ENCODE measurements around the gene GPRASP2. TPM values are rescaled to one million over a fixed set of nuclear protein-coding genes. Genes with fewer than 3 reads are reported as not detected.
A peak's percentile ranks its signal among the peaks of the same experiment; 100 is the strongest.

Gene GPRASP2
- total RNA-seq, 1 experiment from 2014 or later, result 17.1 TPM

DNA sequence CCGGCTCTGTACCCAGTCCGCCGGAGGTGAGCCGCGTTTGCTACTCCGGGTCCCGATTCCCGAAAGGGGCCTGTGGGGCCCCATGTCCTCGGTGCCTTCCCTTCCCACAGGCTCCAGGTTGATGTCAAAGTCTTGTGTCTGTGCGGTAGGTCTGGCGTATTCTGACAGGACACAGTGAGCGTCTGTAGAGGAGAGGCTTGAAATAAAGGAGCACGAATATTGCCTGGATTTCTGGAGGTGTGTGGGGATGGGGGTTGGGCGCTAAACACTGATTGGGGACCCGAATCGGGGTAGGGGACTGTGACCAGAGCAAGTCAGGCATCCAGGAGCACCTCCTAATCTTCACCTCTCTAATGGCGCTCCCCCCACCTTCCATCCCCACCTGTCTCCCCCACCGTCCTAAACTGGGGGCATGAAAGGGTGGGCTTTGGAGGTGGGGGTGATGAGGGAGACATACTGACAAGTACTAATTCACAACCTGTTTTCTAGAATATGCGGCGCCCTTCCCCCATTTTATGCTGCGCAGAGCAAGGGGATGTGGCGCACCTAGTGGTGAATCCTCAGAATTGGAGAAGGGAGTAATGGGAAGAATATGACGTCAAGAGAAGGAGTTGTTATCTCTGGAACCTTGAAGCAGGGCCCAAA is 855 bp downstream of the GPRASP2 start:
- Histone ChIP-seq H3K27ac (ENCODE audit: low read length) (no peak overlapping the region), H3K9me2 (replicated peaks; ENCODE audit: low read length) (no peaks in the 10 kb centered on the region), H3F3A (ENCODE audit: low read length, unreplicated experiment) (no peaks in the 10 kb centered on the region), H3K27me3 (ENCODE audit: low read length) (no peaks in the 10 kb centered on the region), H3K9me3 (ENCODE audit: low read length) (no peaks in the 10 kb centered on the region), H3K4me2 (ENCODE audit: low read length) (peak overlapping the region; percentile 92), H3K36me3 (ENCODE audit: low read depth, low read length) (no peaks in the 10 kb centered on the region), H3K4me1 (ENCODE audit: insufficient read depth, low read length) (no peaks in the 10 kb centered on the region), H3K4me3 (ENCODE audit: low read length) (peak overlapping the region; percentile 84), H4K20me1 (ENCODE audit: low read length) (no peaks in the 10 kb centered on the region), H3K9ac (ENCODE audit: low read length) (peak overlapping the region; percentile 68), H2AFZ (ENCODE audit: low read length) (peak overlapping the region; percentile 98), H3K79me2 (ENCODE audit: low read length) (no peaks in the 10 kb centered on the region)
- CTCF ChIA-PET, result no interaction called here
- TSS peak; percentile 42 for BruUV-seq (replicated peaks)
- peak; percentile 67 for ATAC-seq
- TF ChIP-seq, protein P1, sequence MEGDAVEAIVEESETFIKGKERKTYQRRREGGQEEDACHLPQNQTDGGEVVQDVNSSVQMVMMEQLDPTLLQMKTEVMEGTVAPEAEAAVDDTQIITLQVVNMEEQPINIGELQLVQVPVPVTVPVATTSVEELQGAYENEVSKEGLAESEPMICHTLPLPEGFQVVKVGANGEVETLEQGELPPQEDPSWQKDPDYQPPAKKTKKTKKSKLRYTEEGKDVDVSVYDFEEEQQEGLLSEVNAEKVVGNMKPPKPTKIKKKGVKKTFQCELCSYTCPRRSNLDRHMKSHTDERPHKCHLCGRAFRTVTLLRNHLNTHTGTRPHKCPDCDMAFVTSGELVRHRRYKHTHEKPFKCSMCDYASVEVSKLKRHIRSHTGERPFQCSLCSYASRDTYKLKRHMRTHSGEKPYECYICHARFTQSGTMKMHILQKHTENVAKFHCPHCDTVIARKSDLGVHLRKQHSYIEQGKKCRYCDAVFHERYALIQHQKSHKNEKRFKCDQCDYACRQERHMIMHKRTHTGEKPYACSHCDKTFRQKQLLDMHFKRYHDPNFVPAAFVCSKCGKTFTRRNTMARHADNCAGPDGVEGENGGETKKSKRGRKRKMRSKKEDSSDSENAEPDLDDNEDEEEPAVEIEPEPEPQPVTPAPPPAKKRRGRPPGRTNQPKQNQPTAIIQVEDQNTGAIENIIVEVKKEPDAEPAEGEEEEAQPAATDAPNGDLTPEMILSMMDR (conservative IDR thresholded peaks at IDR 0.05; ENCODE audit: low read depth, low read length), result peak; percentile 68
- no peak for TF ChIP-seq EZH2 (IDR thresholded peaks at IDR 0.05; ENCODE audit: low read length, unreplicated experiment)
- POLR2A ChIA-PET (ENCODE audit: unreplicated experiment), result no interaction called here
- intact Hi-C loops (cut with micrococcal nuclease), result loop anchor here (2.0 to 5.0 kb wide), 2 partner anchors 114 to 911 kb away; partner anchors contain the start of gene ARMCX5
- peak; percentile 66 for DNase-seq

DNA sequence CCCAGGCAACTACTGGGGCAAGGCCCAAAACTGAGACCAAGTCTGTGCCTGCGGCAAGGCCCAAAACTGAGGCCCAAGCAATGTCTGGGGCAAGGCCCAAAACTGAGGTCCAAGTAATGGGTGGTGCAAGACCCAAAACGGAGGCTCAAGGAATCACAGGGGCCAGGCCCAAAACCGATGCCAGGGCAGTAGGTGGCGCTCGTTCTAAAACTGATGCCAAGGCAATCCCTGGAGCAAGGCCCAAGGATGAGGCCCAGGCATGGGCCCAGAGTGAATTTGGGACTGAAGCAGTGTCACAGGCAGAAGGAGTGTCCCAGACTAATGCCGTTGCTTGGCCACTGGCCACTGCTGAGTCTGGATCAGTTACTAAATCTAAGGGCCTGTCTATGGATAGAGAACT is 2.7 kb downstream of the GPRASP2 start:
- H3K36me3 ChIP-seq (ENCODE audit: low read depth, low read length), result no peaks in the 10 kb centered on the region
- no peaks in the 10 kb centered on the region for H3K79me2 ChIP-seq (ENCODE audit: low read length)
- CTCF ChIA-PET, result no interaction called here
- no peak overlapping the region for H3K4me2 ChIP-seq (ENCODE audit: low read length)
- ATAC-seq, result no peak
- H3K27ac ChIP-seq (ENCODE audit: low read length), result no peak overlapping the region
- DNase-seq, result no peak
- H3F3A ChIP-seq (ENCODE audit: low read length, unreplicated experiment), result no peaks in the 10 kb centered on the region
- no peaks in the 10 kb centered on the region for H4K20me1 ChIP-seq (ENCODE audit: low read length)
- no peak overlapping the region for H2AFZ ChIP-seq (ENCODE audit: low read length)
- intact Hi-C loops (cut with micrococcal nuclease), result loop anchor here (5.0 kb wide), 1 partner anchor 913 kb away; no protein-coding TSS in a partner anchor
- H3K4me3 ChIP-seq (ENCODE audit: low read length), result no peak overlapping the region
- TF ChIP-seq, protein P1 (conservative IDR thresholded peaks at IDR 0.05; ENCODE audit: low read depth, low read length), result no peak
- TF ChIP-seq EZH2 (IDR thresholded peaks at IDR 0.05; ENCODE audit: low read length, unreplicated experiment), result no peak
- TF ChIP-seq EZH2phosphoT487 (IDR thresholded peaks at IDR 0.05; ENCODE audit: borderline replicate concordance, low read length), result no peak
- no peaks in the 10 kb centered on the region for H3K9me3 ChIP-seq (ENCODE audit: low read length)
- POLR2A ChIA-PET (ENCODE audit: unreplicated experiment), result no interaction called here
- no peak overlapping the region for H3K9ac ChIP-seq (ENCODE audit: low read length)
- BruUV-seq (replicated peaks), result no TSS peak
- H3K27me3 ChIP-seq (ENCODE audit: low read length), result no peaks in the 10 kb centered on the region
- no peaks in the 10 kb centered on the region for H3K9me2 ChIP-seq (replicated peaks; ENCODE audit: low read length)
- H3K4me1 ChIP-seq (ENCODE audit: insufficient read depth, low read length), result no peaks in the 10 kb centered on the region

DNA sequence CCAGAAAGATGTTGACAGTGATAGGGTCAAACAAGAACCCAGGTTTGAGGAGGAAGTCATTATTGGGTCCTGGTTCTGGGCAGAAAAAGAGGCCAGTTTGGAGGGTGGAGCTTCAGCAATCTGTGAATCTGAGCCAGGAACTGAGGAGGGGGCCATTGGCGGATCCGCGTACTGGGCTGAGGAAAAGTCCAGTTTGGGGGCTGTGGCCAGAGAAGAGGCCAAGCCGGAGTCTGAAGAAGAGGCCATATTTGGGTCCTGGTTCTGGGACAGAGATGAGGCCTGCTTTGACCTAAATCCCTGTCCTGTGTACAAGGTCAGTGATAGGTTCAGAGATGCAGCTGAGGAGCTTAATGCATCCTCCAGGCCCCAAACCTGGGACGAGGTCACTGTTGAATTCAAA is 3.7 kb downstream of the GPRASP2 start:
- Histone ChIP-seq H3K4me1 (ENCODE audit: insufficient read depth, low read length) (no peaks in the 10 kb centered on the region), H3K36me3 (ENCODE audit: low read depth, low read length) (no peaks in the 10 kb centered on the region), H3K9me2 (replicated peaks; ENCODE audit: low read length) (no peaks in the 10 kb centered on the region), H3K79me2 (ENCODE audit: low read length) (no peaks in the 10 kb centered on the region), H3F3A (ENCODE audit: low read length, unreplicated experiment) (no peaks in the 10 kb centered on the region), H3K27ac (ENCODE audit: low read length) (no peak overlapping the region), H3K4me3 (ENCODE audit: low read length) (no peak overlapping the region), H3K9me3 (ENCODE audit: low read length) (no peaks in the 10 kb centered on the region), H3K4me2 (ENCODE audit: low read length) (no peak overlapping the region), H4K20me1 (ENCODE audit: low read length) (no peaks in the 10 kb centered on the region), H3K27me3 (ENCODE audit: low read length) (no peaks in the 10 kb centered on the region), H2AFZ (ENCODE audit: low read length) (no peak overlapping the region), H3K9ac (ENCODE audit: low read length) (no peak overlapping the region)
- DNase-seq, result no peak
- BruUV-seq (replicated peaks), result no TSS peak
- no peak for TF ChIP-seq EZH2 (IDR thresholded peaks at IDR 0.05; ENCODE audit: low read length, unreplicated experiment)
- TF ChIP-seq, protein P1 (conservative IDR thresholded peaks at IDR 0.05; ENCODE audit: low read depth, low read length), result no peak
- TF ChIP-seq EZH2phosphoT487 (IDR thresholded peaks at IDR 0.05; ENCODE audit: borderline replicate concordance, low read length), result no peak
- ChIA-PET CTCF (no interaction called here), POLR2A (ENCODE audit: unreplicated experiment) (no interaction called here)
- no peak for ATAC-seq
- intact Hi-C loops (cut with micrococcal nuclease), result no loop called here
